GM18519 (cell line): ENCODE data around the gene BIN1.

Experiments
- ATAC-seq: cut with Tn5 transposase; IDR thresholded peaks from one replicate; pipeline ENCODE4 v1.9.1; 2021; ENCODE audit warnings: mild to moderate bottlenecking, moderate library complexity; ENCODE audit not compliant: unreplicated experiment, low FRiP score

The BIN1 gene

DNA sequence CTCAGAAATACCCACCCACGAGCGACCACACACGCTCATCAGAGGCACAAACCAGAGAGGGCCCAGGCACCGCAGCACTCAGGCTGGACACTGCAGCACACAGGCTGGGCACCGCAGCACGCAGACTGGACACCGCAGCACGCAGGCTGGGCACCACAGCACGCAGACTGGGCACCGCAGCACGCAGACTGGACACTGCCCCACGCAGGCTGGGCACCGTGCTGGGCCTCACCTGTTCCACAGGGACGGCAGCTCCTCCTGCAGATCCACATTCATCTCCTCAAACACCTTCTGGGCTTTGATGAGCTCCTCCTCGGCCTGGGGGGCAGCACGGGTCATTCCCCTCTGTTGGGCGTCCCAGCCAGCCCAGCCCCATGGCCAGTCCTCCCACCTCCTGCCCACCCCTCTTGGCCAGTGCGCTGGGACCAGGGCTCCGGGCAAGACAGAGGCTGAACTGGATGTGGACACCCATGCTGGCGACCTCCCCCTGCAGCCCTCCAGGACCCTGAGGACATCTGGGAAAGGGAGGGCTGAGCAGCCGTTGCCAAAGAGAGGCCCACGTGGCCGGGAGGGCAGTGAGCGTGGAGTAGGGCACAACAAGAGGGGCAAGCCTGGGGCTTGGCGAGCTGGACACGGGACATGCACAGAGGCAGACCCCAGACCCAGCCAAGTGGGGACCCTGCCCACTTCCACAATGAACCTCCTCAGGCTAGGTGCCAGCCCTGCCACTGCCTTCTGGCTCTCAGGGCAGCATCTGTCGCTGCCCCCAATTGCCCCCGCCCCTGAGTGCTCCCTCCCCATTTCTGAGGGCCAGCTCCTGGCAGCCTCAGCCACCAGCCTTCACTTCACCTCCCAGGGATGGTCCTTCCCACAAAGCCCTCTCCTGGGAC lies 43.0 kb downstream of the BIN1 start:
- no peak for ATAC-seq

DNA sequence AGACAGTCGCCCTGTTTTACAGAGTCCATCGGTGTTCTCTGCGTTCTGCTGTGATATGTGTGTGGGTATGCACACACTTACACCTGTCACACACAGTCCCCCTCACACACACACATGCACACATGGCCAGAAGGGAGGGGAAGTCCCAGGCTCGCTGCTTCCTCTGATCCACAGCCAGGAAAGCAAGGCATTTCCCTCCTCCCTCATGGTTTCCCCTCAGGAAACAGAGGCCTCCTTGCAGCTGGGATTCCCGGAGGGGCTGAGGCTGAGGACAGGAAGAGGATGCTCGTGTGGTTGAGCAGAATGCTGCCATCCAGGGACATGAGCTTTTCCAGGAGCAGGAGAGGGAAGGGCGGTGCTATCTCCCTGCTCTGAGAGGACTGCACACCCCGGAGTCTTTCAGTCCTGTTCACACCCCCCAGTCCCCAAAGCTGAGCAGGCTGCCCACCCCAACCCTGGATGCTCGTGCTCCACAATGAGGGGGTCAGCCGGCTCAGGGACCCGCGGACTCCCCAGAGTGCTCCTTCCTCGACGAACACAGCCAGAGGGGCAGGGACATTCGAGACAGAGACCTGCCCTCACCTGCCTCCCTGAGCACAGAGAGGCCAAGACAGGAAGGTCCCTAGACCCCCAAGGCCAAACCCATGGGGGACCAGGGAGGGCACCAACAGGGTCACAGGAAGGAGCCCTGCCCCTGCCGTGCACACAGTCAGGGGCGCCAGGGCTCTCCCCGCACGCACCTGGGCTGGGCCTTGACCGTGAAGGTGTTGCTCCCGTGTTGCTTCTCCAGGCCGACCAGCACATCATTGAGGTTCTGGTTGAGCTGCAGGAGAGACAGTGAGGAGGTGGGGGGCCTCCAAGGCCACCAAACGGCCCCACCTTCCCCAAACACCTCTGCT lies 45.3 kb downstream of the BIN1 start:
- no peak for ATAC-seq

DNA sequence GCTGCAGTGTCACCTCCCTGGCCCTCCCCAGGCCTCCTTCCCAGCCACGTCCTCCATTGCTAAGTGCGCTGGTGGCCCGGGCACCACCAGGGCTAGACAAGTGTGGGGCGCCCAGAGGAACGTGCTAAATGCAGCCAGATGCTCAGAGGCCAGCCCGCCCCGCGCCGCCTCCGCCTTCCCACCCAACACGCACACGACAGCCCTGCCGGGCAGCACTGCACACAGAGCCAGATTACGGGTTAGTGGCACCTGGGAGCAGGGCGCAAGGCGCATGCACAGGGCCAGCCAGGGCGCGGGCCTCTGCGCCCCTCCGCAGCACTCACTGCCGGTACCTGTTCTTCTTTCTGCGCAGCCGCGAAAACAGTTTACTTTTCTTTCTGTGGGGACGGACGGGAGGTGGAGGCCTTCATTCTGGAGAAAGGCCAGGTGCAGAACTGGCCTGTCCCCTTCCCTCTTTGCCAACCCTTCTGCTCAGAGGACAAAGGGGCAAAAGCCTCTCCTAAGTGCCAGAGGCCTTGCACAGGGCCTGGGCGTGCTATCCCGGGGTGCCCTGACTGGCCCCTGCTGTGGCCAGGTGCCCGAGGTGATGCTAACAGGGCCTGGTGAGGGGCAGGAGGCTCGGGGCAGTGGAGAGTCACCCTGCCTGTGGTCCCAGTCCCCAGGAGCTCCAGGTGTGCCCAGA lies 46.5 kb downstream of the BIN1 start:
- no peak for ATAC-seq

DNA sequence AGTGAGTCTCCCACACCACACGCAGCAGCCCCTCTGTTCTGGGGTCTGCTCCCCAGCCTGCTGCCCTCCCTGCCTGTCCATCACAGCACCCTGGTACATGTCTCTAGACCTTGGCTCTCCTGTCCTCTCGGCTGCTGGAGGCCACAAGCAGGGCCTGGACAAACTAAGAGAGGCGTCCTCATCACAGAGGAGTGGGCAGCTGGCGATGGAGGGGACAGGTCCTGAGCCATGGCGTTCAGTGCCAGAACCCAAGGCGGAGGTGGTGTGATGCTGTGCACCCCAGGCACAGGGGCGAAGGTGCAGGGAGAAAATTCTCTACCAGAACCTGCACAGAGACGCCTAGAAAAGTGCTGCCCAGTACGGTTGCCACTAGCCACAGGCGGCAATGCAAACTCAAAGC lies 47.4 kb downstream of the BIN1 start:
- no peak for ATAC-seq

DNA sequence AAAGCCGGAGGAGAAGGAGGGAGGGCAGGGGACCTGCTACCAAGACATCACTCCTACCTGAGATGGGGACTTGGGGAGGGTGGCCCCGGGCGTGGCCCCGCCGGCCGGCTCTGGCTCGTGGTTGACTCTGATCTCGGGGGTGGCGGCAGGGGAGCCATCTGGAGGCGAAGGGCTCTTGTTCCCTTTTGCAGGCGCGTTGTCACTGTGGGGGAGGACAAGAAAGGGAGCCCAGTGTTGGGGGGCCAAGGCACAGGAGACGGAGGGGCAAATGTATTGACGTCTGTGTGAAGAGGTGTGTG lies 48.1 kb downstream of the BIN1 start:
- no peak for ATAC-seq

DNA sequence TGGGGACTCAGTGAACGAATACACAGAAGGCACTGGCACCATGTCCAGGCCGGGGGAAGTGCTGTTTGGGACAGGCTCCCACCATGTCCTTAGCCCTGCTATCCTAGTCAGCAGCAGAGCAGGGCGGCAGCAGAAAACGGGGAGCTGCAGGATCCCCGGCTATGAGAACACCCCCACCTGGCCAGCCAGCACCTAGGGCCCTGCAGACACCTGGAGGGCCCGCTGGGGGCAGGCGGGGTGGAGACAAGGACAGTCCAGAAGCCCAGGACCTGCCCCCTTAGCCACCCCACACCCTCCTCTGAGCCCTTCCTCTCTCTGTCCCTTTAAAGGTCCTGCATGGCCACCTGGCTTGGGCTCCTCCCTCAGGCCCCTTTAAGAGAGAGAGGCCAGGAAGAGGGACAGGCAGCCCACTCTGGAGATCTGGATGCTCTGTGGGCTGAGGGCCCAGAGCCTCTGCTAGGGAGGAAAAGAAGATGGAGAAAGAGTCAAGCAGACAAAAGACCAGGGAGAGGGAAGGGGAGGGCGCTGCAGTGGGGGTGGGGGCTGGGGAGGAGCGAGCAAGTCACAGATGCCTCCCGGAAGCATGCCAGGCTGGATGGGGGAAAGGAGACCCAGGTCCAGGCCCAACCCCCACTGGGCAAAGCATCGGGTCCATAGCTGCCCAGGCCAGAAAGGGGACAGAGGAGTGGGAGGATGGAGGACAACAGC lies 48.6 kb downstream of the BIN1 start:
- no peak for ATAC-seq

DNA sequence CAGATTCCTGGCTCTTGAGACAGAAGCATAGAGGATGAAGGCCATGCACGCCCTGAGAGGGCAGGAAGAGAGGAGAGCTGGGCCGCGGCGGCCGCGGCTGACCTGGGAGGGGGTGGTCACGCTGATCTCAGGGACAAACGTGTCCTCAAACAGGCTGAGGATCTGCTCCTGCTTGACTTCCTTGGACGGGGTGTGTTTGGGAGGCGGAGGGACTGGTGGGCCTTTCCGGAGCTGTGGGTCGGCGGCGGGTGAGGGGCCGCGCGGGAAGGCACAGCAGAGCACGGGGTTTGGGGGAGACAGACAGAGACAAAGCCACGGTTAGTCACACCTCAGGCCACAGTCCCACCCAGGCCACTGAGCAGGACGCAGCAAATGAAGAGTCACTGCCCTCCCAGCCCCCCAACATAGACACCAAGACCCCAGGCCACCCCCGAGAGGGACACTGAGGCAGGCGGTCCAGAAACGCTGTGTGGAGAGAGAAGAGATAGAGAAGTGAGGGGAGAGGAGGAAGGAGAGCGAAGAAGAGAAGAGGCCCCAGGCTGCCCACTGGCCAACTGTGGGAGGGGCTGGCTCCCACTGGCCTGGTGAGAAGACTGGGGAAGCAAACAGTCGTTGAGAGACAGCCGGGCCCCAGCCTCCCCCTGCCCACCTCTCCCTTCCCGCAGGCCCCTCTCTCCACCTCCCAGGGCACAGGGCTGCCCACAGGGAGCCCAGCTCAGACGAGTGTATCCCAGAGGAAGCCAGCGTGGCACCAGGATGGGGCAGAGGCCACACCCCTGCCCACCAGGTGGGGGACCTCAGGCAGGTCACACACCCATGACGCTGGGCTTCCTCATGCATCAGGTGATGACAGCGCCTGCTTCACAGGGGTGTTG lies 49.3 kb downstream of the BIN1 start:
- no peak for ATAC-seq

DNA sequence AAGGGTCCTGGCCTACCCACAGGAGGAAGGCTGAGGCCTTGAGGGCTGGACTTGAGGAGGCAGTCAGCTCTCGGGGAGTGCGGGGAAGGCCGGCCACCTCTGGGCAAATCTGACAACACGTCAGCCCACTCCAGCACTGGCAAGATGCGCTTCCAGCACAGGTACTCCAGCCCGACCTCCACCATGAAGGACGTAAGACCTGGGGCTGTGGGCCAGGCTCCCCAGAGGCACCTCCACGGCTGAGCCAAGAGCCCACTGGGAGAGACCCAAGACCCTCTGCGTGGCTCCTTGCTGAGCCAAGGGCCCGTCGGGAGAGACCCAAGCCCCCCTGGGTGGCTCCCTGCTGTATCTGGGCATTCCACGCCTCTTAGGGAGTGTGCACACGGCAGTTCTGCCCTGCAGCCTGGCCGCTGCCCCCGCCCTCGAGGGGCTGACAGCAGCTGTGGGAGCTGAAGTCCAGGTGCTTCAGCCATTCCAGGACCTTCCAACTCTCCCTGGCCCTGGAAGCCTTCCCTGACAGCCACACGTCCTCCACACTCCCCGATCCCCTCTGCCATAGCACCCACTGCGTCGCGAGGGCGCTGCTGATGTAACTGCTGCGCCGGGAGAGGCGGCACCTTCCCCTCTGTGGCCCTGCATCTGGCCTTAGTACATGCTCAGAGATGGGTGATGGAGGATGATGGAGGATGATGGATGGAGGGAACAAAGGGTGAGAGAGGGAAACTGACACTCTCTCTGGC lies 50.2 kb downstream of the BIN1 start:
- ATAC-seq, result no peak

DNA sequence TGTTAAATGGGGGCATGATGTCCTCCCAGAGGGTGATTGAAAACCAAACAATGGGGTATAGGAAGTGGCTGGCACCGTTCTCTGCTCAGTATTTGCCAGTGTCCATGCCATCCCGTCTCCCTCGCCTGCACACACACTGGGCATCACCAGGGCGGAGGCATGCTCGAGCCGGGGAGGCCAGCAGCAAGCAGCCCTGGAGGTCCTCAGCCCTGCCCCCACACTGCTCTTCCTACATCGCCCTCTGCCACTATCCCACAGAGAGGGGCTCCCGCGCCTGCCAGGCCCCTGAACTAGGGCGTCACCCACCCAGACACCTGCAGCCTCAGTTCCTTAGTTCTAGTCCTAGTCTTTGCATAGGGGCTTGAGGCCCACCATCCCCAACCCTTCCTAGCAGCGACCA lies 50.9 kb downstream of the BIN1 start:
- ATAC-seq, result no peak

DNA sequence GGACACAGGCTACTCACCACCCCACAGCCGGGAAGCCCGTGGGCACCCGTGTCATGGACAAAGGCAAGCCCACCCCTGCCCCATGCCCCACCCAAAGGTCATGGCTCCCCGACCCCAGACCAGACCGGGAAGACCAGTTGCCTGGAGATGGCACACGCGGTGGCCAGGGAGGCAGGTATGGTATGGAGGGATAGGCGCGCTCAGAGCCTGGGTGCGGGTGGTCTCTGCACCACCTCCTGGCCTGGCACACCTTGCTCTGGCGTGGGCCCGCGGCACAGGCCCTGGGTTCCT lies 51.2 kb downstream of the BIN1 start:
- no peak for ATAC-seq

DNA sequence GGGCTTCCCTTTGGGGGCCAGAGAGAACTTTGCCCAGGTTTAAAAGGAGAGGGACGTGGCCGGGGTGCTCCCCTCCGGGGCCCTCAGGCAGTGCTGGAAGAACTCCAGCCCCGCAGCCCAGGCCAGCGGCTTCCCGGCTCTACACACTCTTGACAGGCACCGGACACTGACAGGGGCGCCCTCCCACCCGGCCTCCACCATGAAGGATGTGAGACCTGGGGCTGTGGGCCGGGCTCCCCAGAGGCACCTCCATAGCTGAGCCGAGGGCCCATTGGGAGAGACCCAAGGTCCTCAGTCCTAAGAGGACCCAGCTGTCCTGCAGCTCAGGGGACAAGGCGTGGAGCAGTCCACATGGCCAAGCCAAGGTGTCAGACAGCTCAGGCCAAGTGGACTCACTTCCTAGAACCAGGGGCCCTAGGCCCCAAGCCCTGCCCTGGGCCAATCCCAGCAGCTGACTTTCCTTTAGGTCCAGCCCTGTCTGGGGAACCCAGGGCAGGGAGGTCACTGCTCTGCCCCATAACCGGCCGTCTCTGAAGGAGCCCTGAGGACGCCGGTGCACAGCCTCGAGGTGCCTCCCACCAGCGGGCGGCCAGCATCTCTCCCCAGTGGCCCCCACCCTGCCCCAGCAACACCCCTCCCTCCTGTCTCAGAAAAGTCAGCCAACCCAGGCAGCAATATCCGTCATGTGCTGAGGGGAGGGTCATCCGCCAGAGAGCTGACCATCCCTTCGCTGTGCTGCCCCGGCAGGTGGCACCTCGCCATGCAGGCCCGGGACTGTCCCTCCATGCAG lies 51.8 kb downstream of the BIN1 start:
- ATAC-seq, result no peak

DNA sequence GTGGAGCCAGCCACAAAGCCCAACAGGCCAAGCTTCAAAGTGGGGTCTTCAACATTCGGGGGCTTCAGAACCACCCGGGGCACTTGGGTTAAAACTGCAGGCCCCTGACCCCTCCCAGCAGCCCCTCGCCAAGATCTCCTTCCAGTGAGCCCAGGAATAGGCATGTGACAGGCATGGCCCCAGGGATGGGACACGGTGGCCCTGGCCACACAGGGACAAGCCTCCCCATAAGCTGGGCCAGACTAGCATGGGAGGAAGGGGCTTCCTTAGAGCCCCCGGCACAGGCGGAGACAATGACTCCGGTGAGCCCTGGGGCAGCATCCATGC lies 52.4 kb downstream of the BIN1 start:
- ATAC-seq, result no peak

DNA sequence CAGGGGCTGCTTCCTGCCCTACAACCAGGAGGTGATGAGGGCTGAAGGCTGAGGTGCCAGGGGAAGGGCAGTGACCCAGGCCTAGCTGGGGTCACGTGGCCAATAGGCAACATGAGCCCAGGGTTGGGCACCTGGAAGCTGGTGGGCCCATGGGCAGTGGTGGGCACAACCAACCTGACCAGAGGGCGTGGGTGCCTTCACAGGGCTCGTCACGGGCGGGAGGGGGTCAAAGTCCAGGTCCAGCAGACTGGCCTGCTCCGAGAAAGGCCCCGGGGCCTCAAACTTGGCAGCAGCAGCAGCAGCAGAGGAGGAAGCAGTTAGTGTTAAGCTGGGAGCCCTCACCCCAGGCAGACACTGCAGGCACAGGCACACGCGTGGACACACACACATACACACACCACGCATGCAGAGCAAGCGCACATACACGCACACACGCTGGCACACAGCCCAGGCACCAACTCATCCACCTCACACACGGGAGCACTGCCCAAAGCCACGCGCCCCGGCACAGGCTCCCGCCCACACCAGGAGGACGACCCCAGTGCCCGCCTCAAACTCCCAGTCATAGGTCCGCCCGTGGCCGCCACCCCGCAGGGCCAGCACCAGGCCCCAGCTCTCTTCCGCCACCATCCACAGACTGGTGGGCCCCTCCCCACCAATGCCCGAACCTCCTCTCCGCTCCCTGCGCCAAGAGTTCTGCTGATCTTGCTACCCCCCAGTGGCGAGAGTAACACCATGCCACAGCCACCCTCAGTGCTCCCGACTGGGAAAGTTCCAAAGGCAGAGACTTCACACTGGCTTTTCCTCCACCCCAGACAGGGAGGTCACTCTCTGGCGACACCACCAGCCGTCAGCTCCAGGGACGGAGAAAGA lies 53.0 kb downstream of the BIN1 start:
- ATAC-seq, result no peak

DNA sequence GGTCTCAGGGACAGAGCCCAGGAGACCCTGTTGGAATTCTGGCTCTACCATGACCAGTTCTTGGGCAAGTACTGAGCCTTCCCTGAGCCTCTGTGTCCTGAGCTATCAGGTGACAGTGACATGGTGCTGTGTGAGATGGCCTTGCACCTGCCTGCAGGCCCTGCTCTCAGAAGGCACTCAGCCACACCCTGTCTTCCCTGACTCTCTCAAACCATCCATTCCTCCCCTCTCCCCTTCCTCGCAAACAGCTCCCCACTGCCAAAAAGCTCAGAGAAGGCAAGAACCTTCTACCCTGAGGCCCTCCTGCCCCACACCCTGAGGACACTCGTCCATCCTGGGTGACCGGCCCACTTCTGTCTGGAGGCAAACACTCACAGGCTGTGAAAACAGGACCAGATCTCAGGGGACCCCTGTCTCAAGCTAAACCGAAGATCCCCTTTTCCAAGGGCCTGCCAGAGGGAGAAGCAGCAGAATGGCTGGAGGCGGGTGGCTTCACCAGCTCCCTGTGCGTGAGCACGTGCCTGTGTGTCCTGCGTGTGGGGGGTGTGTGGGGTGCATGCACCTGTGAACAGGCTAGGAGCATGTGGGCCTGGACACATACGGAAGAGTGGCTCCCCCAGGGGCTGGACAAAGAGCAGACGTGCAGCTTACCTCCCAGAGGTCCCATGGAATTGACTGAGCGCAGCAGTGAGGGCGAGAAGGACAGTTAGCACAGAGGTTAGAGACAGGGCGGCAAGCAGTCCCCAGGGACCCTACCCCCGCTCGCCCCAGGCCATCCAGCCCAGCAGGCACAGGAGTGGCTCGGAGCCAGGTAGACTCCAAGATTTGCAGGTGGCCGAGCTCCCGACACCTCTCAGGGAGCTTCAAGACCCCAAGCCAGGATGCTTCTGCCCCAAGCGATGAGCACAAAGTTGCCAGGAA lies 53.9 kb downstream of the BIN1 start:
- ATAC-seq, result no peak

DNA sequence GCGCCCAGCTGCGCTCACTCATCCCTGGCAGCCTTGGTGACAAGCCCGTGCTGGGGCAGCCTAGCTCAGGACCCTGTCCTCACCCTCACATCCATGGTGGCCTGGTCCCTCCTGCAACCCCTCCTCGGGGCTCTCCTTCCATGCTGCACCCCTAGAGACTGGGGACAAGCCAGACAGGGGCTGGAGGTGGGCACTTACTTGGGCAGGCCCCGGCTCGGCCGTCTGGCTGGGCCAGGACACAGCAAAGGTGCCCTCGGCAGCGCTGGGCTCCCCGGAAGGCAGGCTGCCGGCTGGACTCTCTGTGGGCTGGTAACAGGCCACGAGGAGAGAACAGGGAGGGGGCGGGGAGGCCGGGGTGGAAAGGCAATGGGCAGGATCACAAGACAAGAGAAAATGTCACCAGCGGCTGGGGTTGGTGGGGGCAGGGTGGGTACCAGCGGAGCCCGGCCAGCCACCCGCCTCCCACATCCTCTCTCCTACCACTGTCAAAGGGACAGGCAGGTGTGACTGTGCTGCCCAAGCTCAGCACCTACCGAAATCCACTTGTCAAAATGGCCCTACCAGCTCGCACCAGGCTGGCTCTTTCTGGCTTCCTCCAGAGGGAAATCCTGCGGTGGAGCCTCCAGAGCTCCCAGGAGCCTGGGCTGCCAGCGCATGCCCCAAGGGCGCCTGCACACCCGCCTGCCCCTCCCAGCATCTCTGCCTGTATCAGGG lies 54.7 kb downstream of the BIN1 start:
- ATAC-seq, result no peak
